Measurements from ENCODE around the gene HVCN1.

DNA sequence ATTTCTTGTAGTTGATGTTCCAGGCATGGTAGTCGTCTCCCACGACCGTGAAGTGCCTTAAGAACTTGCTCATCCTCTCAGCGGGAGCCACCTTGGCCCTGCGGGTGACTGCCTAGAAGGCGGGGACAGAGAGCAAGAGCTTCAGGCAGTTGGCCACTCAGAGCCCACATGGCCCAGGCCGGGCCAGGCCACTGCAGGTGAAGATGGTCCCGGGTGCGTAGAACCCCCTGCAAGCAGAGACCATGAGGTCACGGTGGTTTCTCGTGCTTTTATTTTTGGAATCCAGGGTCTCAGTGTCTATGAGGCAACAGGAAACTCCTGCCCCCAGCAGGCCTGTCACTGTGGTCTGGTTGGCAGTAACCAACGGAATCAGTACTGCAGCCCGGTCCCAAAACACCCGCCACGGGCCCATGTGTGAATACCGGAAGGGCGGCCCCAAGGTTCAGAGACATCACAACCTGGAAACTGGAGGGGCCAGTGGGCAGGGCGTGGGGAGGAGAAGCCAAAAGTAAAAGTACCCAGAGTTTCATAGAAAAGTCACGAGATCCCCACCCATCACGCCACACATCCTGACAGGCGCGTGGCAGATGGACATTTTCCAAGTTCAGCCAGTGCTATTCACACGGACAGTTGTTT is 27.5 kb downstream of the HVCN1 start:
- TF ChIP-seq EZH2phosphoT487 (conservative IDR thresholded peaks at IDR 0.05; ENCODE audit: low read length), result no peak
- TF ChIP-seq, protein P1, sequence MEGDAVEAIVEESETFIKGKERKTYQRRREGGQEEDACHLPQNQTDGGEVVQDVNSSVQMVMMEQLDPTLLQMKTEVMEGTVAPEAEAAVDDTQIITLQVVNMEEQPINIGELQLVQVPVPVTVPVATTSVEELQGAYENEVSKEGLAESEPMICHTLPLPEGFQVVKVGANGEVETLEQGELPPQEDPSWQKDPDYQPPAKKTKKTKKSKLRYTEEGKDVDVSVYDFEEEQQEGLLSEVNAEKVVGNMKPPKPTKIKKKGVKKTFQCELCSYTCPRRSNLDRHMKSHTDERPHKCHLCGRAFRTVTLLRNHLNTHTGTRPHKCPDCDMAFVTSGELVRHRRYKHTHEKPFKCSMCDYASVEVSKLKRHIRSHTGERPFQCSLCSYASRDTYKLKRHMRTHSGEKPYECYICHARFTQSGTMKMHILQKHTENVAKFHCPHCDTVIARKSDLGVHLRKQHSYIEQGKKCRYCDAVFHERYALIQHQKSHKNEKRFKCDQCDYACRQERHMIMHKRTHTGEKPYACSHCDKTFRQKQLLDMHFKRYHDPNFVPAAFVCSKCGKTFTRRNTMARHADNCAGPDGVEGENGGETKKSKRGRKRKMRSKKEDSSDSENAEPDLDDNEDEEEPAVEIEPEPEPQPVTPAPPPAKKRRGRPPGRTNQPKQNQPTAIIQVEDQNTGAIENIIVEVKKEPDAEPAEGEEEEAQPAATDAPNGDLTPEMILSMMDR (IDR thresholded peaks at IDR 0.05; ENCODE audit: insufficient read depth, low read length, poor library complexity, severe bottlenecking), result no peak
